Stimulated activated CD8-positive, alpha-beta memory T cell treated with anti-CD3 and anti-CD28 coated beads, Interleukin-7, amount 100 ng/mL, for 48 hours (primary cell): ENCODE data around the gene KCMF1.

Experiments used
- DNase-seq, 2 donors: peaks; one replicate each; pipeline ENCODE4 v3.0.0-alpha.2; 2020; ENCODE audit warnings: low read depth in 1 of 2; ENCODE audit errors: extremely low read depth in 1 of 2

KCMF1 gene

DNA sequence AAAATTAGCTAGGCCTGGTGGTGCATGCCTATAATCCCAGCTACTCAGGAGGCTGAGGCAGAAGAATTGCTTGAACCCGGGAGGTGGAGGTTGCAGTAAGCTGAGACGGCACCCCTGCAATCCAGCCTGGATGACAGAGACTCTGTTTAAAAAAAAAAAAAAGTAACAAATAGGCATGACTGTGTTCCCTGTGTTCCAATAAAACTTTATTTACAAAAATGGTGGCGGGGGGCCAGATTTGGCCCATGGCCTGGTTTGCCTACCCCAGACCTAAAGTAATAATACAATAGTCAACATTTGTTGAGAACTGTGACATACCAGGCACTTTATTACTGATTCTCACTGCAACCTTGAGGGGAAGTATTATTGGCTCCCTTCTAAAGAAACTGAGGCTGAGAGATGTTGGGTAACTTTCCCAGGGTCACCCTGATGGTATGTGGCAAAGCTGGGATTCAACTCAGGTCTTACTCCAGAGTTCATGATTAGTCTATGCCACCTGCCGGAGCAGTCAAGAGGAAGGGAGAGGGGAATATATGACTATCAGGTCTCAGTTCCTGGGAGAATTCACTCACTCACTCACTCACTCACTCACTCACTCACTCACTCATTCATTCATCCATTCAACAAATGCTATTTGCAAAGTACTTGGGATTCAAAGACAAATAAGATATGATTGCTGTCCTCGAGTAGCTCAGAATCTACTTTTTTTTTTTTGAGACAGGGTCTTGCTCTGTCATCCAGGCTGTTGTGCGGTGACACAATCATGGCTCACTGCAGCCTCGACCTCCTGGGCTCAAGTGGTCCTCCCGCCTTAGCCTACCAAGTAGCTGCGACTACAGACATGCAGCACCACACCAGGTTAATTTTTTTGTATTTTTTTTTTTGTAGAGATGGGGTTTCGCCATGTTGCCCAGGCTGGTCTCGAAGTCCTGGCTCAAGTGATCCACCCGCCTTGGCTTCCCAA is 14.3 kb upstream of the KCMF1 start:
- no peak for DNase-seq

- DNase-seq = no peak
Observed at GRCh38 chr2:84957771-84958134, 13.2 kb upstream of the KCMF1 start.

GRCh38 chr2:84958135-84959059 is 12.6 kb upstream of the KCMF1 start:
- no peak for DNase-seq

GRCh38 chr2:84959095-84959565 is 11.8 kb upstream of the KCMF1 start:
- DNase-seq = no peak

- no peak for DNase-seq
Observed at GRCh38 chr2:84959566-84960506, 11.1 kb upstream of the KCMF1 start.

DNA sequence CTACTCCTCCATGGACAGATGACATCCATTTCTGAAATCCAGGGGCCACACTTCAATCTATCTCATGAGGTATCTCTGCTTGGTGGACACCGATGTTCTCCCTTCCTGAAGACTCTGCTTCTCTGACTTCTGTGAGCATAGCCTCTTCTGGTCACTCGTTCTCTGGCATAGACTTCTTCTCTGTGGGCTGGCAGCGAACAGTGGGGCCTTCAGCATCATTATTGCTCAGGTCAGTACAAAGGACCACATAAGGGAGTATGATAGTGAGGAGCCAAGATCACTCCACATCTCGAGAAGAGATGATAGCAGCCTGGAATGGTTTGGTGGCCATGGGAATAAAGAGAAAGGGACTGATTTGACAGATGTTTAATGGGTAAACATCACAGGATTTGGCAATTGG is 8.0 kb upstream of the KCMF1 start:
- no peak for DNase-seq

GRCh38 chr2:84963323-84963691 is 7.7 kb upstream of the KCMF1 start:
- no peak for DNase-seq

DNA sequence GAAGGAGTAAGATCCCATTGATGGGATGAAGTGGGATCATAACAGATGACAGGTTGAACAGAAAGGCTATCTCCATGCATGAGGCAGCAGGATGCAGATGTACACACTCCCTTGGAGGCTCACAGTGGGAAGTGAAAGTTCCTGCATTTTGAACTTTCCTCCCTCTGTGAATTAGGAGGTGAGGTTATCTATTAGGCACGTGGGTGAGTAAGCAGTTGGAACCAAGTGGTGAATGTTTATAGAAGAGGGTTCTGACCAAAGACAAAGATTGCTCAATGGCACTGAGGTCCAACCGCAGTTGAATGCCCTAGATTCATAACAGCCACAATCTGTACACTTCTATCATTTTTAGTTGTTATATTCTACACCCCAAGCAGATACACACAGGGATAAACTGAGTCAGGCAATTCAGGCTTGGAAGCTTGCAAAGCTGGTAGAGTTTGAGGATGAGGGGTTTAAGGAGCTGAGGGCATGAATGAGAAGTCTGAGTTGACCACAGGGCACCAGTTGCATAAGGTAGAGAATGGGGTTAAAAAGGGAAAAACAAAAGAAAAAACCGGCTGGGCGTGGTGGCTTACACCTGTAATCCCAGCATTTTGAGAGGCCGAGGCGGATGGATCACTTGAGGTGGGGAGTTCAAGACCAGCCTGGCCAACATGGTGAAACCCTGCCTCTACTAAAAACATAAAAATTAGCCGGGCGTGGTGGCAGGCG is 7.1 kb upstream of the KCMF1 start:
- no peak for DNase-seq

- DNase-seq = no peak
Observed at GRCh38 chr2:84964406-84965191, 6.4 kb upstream of the KCMF1 start.

GRCh38 chr2:84965192-84965516 is 5.8 kb upstream of the KCMF1 start:
- DNase-seq = no peak

- DNase-seq = no peak
Observed at GRCh38 chr2:84965827-84966226, 5.1 kb upstream of the KCMF1 start.

DNA sequence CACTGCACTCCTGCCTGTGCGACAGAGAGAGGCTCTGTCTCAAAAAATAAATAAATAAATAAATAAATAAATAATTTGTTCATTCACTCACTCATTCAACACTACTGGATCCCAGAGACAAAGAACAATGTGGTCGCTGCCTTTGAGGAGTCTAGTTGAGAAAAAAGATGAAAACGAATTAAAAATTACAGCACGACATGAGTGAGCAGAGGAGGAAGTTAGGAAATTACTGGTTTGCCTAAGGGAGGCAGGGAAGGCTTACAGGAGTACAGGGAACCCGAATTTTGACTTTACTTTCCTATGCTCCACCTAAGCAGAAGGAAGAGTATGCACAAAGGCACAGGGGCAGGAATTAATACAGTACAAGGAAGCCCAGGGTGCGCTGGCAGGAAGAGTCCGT is 4.2 kb upstream of the KCMF1 start:
- no peak for DNase-seq

- no peak for DNase-seq
Observed at GRCh38 chr2:84969511-84970209, 1.3 kb upstream of the KCMF1 start.

GRCh38 chr2:84970210-84970867 is 622 bp upstream of the KCMF1 start:
- DNase-seq = peak; percentile 37 to 43

GRCh38 chr2:84971510-84972206 is 697 bp downstream of the KCMF1 start:
- peak; percentile 34 to 39 for DNase-seq

DNA sequence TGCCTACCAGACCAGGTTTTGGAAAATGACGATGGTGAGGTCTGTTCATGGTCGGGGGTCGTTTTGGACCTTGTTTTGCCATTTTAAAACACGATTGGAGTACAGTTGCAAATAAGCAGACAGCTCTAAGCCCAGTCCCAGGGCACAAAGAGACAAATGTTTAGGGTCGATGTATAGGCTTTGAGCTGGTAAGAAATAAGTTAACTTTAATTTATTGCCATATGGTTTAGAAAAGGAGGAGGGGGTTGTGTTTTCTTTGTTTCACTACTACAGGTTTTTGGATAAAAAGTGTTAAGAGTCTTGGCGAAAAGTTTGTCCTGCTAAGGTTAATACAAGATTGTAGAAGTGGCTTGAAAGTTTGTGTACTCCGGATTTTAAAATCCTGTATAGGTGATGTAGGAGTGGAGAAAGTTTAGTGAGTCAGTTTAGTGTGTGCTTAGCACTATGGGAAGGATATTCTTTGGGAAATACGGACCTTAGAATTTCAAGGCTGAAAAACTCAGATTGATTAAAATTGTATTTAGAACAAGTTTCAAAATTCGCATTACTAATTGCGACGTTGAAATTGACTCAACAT is 1.3 kb downstream of the KCMF1 start:
- DNase-seq = no peak

GRCh38 chr2:84972932-84973331 is 2.0 kb downstream of the KCMF1 start:
- DNase-seq = no peak
